ENCODE data around the gene TNS3.

The TNS3 gene

DNA sequence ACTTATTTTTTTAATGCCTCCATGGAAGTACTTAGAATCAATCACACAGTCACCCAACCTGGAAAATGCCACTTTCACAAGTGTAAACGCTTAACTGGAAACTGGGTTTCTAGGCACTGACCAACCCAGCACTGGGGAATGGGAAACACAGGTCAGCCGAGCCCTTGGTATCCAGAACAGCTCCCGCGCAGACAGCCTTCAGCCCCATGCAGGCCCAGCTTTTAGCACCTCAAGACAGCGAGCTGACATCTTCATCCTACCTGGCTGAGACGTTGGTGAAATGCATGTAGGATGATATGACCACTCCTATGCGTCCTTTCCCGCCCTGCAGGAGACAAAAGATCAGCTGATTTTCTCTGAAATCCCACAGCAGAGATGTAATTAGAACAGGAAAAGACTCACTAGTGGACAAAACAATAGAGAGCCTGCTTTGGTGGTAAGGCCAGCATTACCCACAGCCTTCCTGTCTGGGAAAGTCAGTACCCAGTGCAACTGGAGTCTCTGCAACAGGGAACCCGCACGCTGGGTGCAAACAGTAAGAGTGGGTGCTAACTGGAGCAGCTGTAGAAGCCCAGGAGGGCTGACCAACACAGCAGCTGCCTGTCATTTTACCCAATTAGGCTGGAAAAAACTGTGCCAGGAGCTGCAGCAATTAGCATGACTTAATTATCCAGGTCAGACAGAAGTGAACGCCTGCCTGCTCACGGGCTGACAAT, 153.7 kb downstream of the TNS3 start:
- DNase-seq (ENCODE audit: low read depth in 2 of 2) = no peak

DNA sequence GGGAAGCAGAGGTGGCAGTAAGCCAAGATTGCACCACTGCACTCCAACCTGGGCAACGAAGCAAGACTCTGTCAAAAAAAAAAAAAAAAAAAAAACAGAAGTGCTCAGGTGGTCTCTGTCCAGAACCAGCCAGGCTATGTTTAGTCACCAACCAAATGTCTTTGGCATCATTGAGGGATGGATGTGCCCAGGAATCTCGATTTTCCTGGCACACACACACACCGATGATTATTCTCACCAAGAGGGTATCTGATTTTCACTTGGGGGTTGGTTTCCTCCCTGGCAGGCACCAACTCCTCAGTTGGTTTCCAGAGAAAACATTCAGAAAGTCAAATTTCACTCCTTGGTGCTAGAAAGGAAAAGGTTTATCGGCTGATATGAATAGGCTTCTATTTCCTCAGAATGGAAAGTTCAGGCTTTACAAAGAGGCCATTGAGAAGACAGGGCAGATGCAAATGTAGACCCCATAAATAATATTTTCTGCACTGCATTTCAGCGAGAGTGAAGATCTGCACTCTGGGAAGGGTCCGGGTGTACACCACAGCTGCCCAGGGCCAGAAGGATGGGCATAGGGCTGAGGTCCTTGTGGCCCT, 154.8 kb downstream of the TNS3 start:
- DNase-seq (ENCODE audit: low read depth in 2 of 2) = no peak

DNA sequence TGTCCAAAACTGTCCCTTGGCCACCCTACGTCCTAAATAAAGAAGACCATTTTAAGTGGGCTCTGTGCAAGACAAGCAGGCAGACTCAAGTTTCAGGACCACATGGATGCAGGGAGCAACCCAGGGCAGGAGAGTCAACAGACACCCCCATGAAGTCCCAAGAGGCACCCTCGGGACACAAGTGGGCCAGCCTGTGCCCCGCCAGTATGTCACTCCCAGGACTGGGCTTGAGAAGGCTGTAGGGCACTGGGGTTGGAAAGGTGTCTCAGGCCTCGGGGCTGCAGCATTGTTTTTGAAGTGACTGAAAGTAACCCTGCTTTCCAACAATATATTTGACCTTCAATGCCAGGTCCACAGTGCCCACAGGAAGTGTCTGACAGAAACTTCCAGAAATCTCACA, 157.4 kb downstream of the TNS3 start:
- no peak for DNase-seq (ENCODE audit: low read depth in 2 of 2)

DNA sequence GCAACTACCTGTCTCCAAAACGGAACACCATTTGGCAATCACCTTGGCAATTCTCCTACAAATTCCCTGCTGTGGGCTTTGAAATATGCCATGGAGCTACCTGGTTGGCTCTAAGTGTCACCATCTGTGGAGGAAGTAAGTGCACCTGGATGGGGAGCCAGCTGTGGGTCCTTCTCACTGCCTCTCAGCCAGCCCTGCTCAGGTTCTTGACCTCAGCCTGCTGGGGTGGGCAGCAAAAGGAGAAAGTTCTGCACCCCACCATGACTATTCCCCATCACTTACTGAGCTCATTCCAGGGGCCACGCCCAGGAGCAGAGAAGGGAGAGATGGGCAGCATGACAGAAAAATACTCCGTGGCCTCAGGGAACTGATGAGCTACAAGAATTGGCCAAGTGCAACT, 158.7 kb downstream of the TNS3 start:
- no peak for DNase-seq (ENCODE audit: low read depth in 2 of 2)

DNA sequence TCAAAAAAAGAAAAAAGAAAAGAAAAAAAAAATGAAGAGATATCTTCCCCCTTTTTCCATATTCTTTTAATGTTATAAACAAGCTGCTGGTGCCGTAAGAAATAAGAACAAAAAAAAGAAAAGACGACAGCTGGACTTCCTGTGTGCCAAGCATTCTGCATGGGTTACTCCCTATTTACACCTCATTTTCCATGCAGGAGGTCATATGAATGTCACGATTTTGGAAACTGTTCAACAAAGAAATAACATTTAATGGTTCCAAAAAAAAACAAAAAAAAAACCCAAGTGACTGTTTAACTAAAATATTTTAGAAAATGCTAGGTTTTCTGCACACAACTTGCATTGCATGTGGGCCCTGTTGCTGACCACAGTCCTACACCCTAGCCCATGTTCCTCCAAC, 159.3 kb downstream of the TNS3 start:
- DNase-seq (ENCODE audit: low read depth in 2 of 2) = no peak

DNA sequence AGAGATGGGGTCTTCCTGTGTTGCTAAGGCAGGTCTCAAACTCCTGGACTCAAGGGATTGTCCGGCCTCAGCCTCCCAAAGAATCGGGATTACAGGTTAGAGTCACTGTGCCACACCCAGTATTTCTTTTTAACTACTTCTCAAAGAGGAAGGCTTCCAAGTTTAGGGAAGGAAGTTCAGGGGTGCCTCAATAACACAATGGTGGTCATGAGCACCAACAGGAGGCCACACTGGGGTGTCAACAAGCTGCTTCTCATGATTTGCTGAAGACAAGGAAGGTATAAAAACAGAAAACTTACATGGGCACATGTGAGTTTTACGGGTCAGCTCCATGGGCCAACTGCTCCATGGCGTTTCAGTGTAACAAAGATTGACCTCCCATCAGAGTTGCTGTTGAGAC, 160.5 kb downstream of the TNS3 start:
- DNase-seq (ENCODE audit: low read depth in 2 of 2) = no peak

DNA sequence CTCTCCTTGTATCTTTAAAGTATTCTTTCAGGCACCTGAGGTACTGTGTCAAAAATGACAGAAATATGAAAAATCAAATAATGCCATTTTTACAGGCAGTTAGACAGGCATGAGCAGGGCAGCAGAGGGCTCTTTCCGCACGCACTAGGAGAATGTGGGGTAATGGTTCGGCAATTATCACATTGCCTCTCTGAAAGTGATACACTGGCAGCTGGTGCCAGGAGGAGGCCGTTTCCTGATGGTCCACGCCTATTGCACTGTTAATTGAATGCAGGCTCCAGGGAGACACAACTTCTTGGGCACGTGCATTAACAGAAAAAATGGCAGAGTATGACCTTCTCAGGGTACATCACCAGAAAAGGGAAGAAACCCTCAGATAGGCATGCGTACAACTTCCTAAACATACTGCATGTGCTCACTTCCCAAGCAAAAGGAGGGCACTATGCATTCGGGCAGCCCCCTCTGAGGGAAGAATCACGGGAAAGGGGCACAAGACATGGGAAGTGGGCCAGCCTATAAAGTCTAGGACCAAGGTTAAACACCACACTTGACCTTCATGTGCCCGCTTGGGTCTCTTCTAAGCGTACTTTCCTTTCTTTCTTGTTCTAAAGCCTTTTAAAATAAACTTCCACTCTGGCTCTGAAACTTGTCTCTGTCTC, 161.7 kb downstream of the TNS3 start:
- DNase-seq (ENCODE audit: low read depth in 2 of 2) = no peak

DNA sequence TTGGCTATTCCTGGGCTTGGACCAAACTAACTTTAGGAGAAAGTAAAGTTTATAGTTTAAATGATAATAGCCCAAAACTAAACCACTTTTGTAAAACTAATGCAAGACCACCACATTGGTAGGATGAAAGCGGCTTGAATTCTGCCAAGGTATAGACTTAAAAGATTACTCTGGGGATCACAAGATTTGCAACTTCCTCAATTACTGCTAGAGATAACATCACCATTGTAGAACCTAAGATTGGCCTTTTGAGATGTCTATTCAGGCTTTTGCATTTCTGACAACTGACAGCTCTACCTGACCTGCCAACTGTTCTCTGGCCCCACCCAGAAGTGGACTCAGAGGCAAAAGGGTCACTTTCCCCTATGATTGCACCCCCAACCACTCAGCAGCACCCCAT, 162.4 kb downstream of the TNS3 start:
- no peak for DNase-seq (ENCODE audit: low read depth in 2 of 2)

DNA sequence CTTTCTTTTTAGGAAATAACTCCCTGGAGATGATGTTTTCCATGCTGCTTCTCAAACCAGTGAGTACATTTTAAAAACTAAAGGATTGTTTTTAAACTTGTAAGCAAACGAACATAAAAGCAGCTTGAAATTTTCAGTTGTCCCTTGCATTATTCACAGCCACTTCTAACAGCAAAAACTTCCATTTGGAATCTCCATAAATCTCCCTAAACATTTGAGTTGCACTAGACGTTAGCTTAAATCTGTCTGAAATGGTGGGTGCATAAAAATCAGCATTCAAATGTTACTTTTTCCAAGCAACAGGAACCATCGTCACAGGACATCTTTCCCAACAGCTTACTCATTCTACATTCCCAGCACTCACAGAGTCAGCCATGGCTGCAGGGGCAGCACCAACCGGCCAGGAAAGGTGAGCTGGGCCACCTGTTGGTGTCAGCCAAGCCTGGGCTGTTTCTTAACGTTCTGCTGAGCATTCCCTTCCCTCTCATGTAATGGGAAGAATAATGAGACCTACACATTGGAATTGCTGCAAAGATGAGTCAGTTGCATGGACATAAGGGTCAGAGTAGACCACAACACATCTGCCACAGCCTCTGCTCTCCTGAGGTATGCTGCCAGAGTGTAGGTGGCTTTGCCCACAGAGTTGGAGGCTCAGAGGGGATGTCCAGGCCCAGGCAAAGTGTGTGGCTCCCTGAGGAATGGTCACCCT, 163.2 kb downstream of the TNS3 start:
- DNase-seq (ENCODE audit: low read depth in 2 of 2) = no peak

DNA sequence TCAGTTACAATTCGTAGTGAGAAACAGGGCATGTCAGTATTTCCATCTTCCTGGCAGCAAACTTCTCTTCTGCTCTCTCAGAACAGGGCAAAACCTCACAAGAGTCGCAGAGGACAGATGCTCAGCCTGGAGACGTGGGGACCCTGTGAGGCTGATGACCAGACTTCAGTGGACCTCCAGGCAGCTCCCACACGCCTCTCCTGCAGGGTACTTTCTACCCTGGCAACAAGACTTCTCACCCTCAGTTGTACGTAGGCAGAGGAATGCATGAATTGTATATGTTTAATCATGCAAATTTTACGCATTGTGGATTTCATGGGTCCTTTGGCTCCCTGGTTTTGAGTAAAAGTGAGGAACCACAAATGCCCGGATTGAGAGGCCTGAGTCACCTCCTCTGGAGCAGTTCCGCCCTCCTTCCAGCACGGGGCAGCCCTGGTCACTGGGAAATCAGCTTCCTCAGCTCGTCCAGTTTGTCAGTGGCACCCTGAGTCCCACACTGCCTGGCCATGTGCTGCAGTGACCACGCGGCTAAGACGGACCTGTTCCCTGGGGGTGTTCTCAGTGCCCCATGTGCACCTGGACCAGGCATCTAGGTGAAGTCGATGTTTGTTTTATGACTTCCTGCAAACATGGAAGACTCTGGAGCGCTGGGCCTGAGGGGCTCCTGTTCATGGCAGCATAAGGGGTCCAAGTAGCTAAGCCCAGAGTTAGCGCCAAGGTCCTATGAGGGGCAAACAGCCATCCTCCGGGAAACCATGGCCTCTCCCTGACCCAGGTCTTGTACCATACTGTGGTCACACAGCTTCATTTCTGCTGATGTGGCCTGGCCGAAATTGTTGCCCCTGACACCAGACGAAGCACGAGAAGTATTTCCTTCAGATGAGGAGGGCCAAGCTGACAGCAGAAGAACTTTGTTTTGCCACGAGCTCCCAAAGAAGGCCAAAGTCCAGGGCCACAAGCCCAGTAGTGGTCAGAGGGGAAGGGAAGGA, 165.1 kb downstream of the TNS3 start:
- no peak for DNase-seq (ENCODE audit: low read depth in 2 of 2)

DNA sequence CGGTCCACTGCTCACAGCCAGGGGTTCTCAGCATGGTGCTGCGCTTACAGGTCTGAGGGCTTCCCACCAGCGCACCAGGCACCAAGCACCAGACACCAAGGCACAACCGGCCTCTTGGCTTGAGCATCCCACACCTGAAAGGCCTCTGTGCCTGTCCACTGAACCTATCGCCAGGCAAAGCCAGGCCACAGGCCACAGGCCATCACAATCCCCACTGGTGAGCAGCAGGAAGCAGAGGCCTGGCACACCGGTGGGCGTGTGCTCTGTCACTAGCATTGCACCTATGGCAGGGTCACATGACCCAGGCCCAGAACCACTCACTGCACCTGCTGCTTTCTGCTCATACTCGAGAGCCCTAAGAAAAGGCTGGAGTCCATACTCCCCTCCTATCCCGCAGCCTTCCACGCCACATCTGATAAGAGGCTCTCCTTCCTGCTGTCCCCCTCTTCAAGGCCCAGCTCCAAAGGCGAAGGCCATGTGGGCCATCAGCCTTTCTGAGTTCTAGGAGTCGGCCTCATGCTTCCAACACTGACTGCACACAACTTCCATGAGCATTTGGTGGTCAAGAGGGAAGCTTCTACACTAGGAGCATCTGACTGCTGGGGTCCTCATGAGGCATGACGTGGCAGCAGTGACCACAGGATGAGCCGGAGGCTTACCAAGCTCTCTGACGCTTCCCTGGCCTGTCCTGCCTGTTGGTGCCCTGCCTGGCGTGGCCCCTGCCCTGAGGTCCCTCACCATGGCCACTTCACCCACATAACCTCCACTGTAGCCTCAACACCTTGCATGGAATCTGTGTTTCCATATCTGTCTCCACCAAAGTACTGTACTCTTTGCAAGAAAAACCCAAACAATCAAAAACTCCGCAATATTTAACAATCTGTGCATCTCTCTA, 166.3 kb downstream of the TNS3 start:
- DNase-seq (ENCODE audit: low read depth in 2 of 2) = no peak

DNA sequence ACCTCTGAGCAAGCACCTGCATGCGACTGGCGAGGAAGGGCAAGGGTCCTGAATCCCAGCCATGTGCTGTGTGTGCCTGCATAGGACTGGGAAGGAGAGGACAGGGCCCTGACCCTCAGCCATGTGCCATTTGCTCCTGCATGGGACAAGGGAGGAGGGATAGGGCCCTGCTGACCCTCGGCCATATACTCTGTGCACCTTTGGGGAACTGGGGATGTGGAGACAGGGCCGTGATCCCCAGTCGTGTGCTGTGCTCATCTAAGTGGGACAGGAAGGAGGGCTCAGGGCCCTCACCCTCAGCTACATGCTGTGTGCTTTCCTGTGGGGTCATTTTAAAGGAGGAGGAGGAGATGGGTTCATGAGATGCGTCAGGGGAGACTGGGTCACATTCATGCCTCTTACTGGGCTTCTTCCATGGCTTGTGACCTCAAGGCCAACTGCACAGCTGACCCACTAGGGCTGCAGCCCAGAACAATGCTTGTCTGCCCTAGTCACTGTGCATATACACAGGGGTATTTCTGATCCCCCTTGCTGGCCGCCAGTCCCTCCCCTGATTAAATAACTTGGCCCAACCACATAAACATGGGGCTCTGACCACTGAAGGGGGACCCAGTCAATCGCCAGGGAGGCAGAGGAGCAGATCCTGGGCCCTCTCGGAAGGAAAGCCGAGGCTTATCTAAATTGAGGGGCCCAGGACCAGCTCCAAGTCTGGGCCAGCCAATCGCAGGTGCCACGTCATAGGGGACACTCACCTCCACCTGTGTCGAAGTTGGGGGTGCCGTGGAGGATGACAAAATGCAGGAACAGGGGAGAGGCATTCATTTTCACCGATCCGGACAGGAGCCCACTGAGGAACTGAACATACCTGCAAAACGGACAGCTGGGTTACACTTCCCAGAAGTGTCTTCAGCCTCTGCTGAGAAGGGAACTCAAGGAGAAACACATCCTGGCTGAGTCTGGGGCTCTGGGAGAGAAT, 167.3 kb downstream of the TNS3 start:
- DNase-seq (ENCODE audit: low read depth in 2 of 2) = no peak

DNA sequence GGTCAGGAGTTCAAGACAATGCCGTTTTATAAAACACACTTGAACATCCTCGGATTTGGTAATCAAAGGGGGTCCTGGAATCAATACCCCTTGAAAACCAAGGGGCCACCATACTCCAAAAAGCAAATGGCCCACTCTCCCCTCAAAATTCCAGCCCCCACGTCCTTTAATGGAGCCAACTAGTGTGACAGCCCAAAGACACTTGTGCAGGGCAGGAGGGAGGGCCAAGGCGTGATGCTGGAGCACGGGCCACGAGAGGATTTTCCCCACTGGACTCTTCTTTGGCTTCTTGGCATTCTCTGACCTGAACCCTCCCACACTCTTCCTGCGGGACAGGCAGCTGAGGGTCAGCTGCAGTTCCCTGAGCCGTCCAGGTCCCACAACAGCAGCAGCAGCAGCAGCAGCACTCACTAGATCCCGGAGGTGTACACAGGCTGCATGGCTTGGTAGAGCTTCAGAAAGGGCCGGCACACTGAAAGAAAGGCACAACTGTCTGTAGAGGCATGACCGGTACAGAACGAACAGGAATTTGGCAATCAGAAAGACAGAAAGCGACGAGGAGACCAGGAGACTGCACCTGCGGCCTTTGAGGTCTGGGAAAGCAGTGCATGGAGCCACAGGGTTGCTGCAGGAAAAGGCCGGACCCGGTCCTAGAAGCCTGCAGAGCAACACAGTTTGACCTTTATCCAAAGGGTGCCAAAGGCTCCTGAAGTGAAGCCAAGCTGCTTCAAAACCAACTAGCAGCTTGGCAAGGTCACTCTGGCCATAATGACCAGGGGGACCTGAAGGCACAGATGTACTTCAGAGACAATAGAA, 168.2 kb downstream of the TNS3 start:
- no peak for DNase-seq (ENCODE audit: low read depth in 2 of 2)

DNA sequence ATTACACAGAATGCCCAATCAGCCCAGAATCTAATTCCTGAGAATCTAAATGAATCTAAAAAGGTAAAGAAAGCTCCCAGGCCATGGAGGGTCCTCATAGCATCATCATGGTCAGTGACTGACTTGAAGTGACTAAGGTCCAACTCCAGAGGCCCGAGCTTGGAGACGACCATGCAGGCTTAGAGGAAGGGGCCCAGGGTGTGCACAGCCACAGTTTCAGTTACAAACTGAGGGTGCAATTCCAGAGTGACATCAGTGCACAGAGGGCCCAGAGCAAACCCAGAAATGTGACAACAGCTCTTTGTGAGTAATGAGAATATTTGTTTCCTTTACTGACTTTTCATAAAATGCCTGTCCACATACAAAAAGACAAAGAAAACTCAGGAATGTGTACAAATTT, 170.0 kb downstream of the TNS3 start:
- DNase-seq (ENCODE audit: low read depth in 2 of 2) = no peak

DNA sequence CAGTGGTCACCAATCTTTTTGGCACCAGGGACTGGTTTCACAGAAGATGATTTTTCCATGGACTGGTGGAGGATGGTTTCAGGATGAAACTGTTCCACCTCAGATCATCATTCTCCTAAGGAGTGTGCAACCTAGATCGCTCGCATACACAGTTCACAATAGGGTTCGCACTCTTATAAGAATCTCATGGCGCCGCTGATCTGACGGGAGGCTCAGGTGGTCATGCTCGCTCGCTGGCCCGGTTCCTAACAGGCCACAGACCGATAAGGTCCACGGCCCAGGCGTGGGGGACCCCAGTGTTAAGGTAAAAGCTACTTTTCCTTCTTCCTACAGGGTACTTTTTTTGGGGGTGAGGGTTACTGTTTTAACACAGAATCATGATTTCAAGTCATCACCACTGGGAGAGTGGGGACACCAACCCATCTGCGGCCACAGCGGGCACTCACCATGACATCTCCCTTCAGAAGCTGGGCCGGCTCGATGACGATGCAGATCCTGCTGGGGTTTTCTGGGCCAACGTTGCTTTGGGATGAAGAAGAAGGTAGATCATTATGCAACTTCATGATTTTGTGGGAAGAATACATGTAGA, 170.5 kb downstream of the TNS3 start:
- no peak for DNase-seq (ENCODE audit: low read depth in 2 of 2)

DNA sequence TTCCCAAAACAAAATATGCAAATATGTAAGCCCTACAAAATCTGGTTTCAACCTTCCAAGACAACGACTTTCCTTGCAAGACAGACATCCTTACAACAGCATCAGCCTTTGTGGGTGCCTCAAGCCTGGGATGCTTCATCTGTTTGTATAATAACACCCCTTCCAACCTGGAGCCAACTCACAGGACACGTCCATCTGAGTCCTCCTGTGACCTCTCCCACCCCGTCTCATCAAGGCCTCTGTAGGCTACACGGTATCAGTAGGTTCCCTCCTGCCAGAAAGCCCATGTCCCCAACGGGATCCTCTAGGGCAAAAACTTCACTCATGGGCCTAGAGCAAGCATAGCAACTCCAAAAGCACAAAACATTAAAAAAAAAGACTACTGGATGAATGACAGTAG, 173.2 kb downstream of the TNS3 start:
- DNase-seq (ENCODE audit: low read depth in 2 of 2) = no peak

DNA sequence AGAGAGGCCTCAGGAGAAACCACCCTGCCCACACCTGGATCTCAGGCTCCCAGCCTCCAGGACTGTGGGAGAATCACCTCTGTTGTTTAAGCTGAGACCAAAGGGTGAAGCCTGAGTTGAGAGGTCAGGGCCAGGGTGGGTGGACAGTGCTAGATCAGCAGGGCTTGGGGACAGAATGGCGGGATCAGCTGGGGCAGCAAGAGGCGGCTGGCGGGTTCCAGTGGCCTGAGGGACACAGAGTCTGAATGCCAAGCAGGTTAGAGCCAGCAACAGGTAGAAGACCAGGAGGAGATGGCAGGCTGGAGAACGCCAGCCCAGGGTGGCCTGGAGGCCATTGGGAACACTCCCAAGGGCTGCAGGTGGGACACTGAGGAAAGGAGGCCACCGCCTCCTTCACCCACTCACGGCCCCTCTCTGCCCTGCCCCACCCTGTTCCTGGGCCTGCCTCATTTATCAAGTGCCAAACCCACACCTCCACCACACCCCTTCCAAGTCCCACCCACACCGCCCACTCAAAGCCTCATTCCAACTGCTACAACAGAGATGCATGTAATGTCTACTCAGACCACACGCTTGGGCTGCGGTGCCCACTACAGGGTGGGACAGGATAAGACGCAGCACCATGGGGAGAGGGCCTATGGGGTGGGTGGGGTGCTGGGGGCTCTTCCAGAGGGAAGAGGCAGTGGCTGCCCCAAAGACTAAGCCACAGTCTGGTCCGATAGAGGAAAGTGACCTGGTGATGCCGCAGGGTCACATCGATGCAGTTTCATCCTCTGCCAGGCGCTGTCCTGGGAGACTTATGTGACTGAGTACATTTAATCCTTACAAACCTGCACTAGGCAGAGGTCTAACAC, 173.9 kb downstream of the TNS3 start:
- no peak for DNase-seq (ENCODE audit: low read depth in 2 of 2)
